ENCODE measurements around the gene CFAP68. TPM values are rescaled to one million over a fixed set of nuclear protein-coding genes. Genes with fewer than 3 reads are reported as not detected.
A peak's percentile ranks its signal among the peaks of the same experiment; 100 is the strongest.

Gene CFAP68
- total and polyA plus RNA-seq, 2 of the 13 experiments (the other 11 are each of a cell fraction or from before 2014, with no cell fraction given), result 22.2 to 25.6 TPM

- TF ChIP-seq ZNF646 (CRISPR knock-in tag; IDR thresholded peaks at IDR 0.05) (no peak), RERE (CRISPR knock-in tag; IDR thresholded peaks at IDR 0.05; ENCODE audit: low read depth) (no peak; the same call in none of the 2 replicates), CEBPG (CRISPR knock-in tag; IDR thresholded peaks at IDR 0.05) (no peak; the same call in 1 of the 2 replicates), NFAT5 (CRISPR knock-in tag; IDR thresholded peaks at IDR 0.05) (no peak), TRIM22 (IDR thresholded peaks at IDR 0.05) (no peak), IRF2 (CRISPR knock-in tag; IDR thresholded peaks at IDR 0.05) (peak; percentile 92), CREB3 (CRISPR knock-in tag; IDR thresholded peaks at IDR 0.05) (no peak)
Observed at GRCh38 chr11:111878849-111879636, at the start of gene CFAP68, which contains the start of gene FDXACB1 (continued).
